ENCODE data around the gene ACBD4.

The ACBD4 gene

GRCh38 chr17:45147581-45148182, 12.2 kb downstream of the ACBD4 start:
- H3K4me1 Mint-ChIP-seq, result peaks cover 54% of the 10 kb centered on the region
- H3K27ac Mint-ChIP-seq, result peak overlapping the region; percentile 100
- ATAC-seq (peak; percentile 57), DNase-seq (ENCODE audit: low spot score in 2 of 2) (peak in 1 of 2 donors; percentile 66)
- peak overlapping the region; percentile 98 for H3K4me3 Mint-ChIP-seq
- H3K9me3 Mint-ChIP-seq, result no peaks in the 10 kb centered on the region
- H3K36me3 Mint-ChIP-seq, result peaks cover 69% of the 10 kb centered on the region

- Mint-ChIP-seq H3K4me3 (peak within 1 kb of the TSS; percentile 98), H3K4me1 (peaks cover 54% of the 10 kb centered on the region), H3K9me3 (no peaks in the 10 kb centered on the region), H3K36me3 (peaks cover 71% of the 10 kb centered on the region), H3K27ac (peak within 1 kb of the TSS; percentile 100)
- DNase-seq (ENCODE audit: low spot score in 2 of 2) (peak; percentile 98 to 100), ATAC-seq (peak; percentile 85)
These were observed 12.9 kb downstream of the ACBD4 start, which contains the start of gene HEXIM1 for GRCh38 chr17:45148183-45149036. Gene HEXIM1 (plus strand): TSS chr17:45148475. CDS start chr17:45149191, 716 bp downstream.

- Mint-ChIP-seq H3K4me1 (peaks cover 47% of the 10 kb centered on the region), H3K27ac (peak overlapping the region; percentile 100), H3K36me3 (peaks cover 64% of the 10 kb centered on the region), H3K9me3 (no peaks in the 10 kb centered on the region), H3K4me3 (peak overlapping the region; percentile 98)
- DNase-seq (ENCODE audit: low spot score in 2 of 2) (peak; percentile 65 to 89), ATAC-seq (peak; percentile 52)
These were observed 13.7 kb downstream of the ACBD4 start for GRCh38 chr17:45149037-45149668.

- Mint-ChIP-seq H3K9me3 (no peaks in the 10 kb centered on the region), H3K36me3 (peaks cover 70% of the 10 kb centered on the region), H3K27ac (peak overlapping the region; percentile 100), H3K4me3 (peak overlapping the region; percentile 98), H3K4me1 (peaks cover 45% of the 10 kb centered on the region)
- DNase-seq (ENCODE audit: low spot score in 2 of 2) (peak in 1 of 2 donors; percentile 80), ATAC-seq (no peak)
These were observed 14.5 kb downstream of the ACBD4 start for GRCh38 chr17:45149669-45150664.

- Mint-ChIP-seq H3K27ac (peak overlapping the region; percentile 61), H3K9me3 (no peaks in the 10 kb centered on the region), H3K4me3 (peak overlapping the region; percentile 98), H3K36me3 (peaks cover 70% of the 10 kb centered on the region), H3K4me1 (peaks cover 36% of the 10 kb centered on the region)
- DNase-seq (ENCODE audit: low spot score in 2 of 2) (no peak), ATAC-seq (no peak)
These were observed 15.7 kb downstream of the ACBD4 start for GRCh38 chr17:45150911-45151809.

- no peak for DNase-seq (ENCODE audit: low spot score in 2 of 2)
- Mint-ChIP-seq H3K9me3 (no peaks in the 10 kb centered on the region), H3K27ac (no peak overlapping the region), H3K4me1 (peaks cover 38% of the 10 kb centered on the region), H3K4me3 (no peak overlapping the region), H3K36me3 (peaks cover 48% of the 10 kb centered on the region)
- no peak for ATAC-seq
These were observed 19.5 kb downstream of the ACBD4 start for GRCh38 chr17:45155029-45155428.

- no peak overlapping the region for H3K4me3 Mint-ChIP-seq
- peaks cover 45% of the 10 kb centered on the region for H3K36me3 Mint-ChIP-seq
- ATAC-seq (no peak), DNase-seq (ENCODE audit: low spot score in 2 of 2) (no peak)
- no peaks in the 10 kb centered on the region for H3K9me3 Mint-ChIP-seq
- peaks cover 41% of the 10 kb centered on the region for H3K4me1 Mint-ChIP-seq
- H3K27ac Mint-ChIP-seq, result no peak overlapping the region
These were observed 20.0 kb downstream of the ACBD4 start for GRCh38 chr17:45155483-45155882.

- DNase-seq (ENCODE audit: low spot score in 2 of 2) (no peak), ATAC-seq (no peak)
- Mint-ChIP-seq H3K9me3 (no peaks in the 10 kb centered on the region), H3K27ac (no peak overlapping the region), H3K36me3 (peaks cover 45% of the 10 kb centered on the region), H3K4me3 (no peak overlapping the region), H3K4me1 (peaks cover 37% of the 10 kb centered on the region)
These were observed 20.8 kb downstream of the ACBD4 start for GRCh38 chr17:45156242-45156641.

GRCh38 chr17:45160447-45161287, 25.2 kb downstream of the ACBD4 start:
- H3K36me3 Mint-ChIP-seq, result peaks cover 28% of the 10 kb centered on the region
- H3K9me3 Mint-ChIP-seq, result no peaks in the 10 kb centered on the region
- ATAC-seq (peak; percentile 42), DNase-seq (ENCODE audit: low spot score in 2 of 2) (peak in 1 of 2 donors; percentile 47)
- H3K4me3 Mint-ChIP-seq, result peak overlapping the region; percentile 89
- peak overlapping the region; percentile 98 for H3K27ac Mint-ChIP-seq
- peaks cover 48% of the 10 kb centered on the region for H3K4me1 Mint-ChIP-seq

GRCh38 chr17:45161288-45162024, 26.0 kb downstream of the ACBD4 start, which contains the start of gene HEXIM2:
Gene HEXIM2 (plus strand): TSS chr17:45161875. CDS start chr17:45162794, 919 bp downstream.
- peak; percentile 97 for ATAC-seq
- H3K36me3 Mint-ChIP-seq, result peaks cover 28% of the 10 kb centered on the region
- no peaks in the 10 kb centered on the region for H3K9me3 Mint-ChIP-seq
- peak; percentile 88 to 98 for DNase-seq (ENCODE audit: low spot score in 2 of 2)
- H3K27ac Mint-ChIP-seq, result peak within 1 kb of the TSS; percentile 98
- peak within 1 kb of the TSS; percentile 89 for H3K4me3 Mint-ChIP-seq
- peaks cover 48% of the 10 kb centered on the region for H3K4me1 Mint-ChIP-seq

- peak overlapping the region; percentile 98 for H3K27ac Mint-ChIP-seq
- DNase-seq (ENCODE audit: low spot score in 2 of 2) (no peak), ATAC-seq (no peak)
- H3K9me3 Mint-ChIP-seq, result no peaks in the 10 kb centered on the region
- H3K4me3 Mint-ChIP-seq, result peak overlapping the region; percentile 89
- H3K4me1 Mint-ChIP-seq, result peaks cover 48% of the 10 kb centered on the region
- peaks cover 28% of the 10 kb centered on the region for H3K36me3 Mint-ChIP-seq
These were observed 26.7 kb downstream of the ACBD4 start for GRCh38 chr17:45162025-45162687.

GRCh38 chr17:45164734-45165269, 29.3 kb downstream of the ACBD4 start:
- ATAC-seq (no peak), DNase-seq (ENCODE audit: low spot score in 2 of 2) (no peak)
- Mint-ChIP-seq H3K4me1 (peaks cover 23% of the 10 kb centered on the region), H3K4me3 (no peak overlapping the region), H3K9me3 (no peaks in the 10 kb centered on the region), H3K36me3 (peaks cover 15% of the 10 kb centered on the region), H3K27ac (no peak overlapping the region)
